Measurements from ENCODE around the gene PPP1R36.
"Not testable (repeated sequence)": the region's sequence is repeated elsewhere in the genome, so short reads cannot be mapped to it uniquely, and the experiment has no call there.

The PPP1R36 gene

DNA sequence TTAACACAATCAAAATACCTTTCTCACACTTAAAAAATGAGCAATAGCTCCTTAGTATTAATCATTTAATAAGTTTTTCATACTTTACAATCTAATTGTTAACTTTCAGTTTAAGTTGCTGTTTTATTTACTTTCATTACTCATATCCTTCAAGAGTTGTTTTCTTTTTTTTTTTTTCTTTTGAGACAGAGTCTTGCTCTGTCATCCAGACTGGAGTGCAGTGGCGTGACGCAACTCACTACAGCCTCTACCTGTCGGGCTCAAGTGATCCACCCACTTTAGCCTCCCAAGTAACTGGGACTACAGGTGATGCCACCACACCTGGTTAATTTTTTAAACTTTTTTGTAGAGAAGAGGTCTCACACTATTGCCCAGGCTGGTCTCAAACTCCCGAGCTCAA is 29.1 kb upstream of the PPP1R36 start:
- no peak for DNase-seq (ENCODE audit: low spot score)

DNA sequence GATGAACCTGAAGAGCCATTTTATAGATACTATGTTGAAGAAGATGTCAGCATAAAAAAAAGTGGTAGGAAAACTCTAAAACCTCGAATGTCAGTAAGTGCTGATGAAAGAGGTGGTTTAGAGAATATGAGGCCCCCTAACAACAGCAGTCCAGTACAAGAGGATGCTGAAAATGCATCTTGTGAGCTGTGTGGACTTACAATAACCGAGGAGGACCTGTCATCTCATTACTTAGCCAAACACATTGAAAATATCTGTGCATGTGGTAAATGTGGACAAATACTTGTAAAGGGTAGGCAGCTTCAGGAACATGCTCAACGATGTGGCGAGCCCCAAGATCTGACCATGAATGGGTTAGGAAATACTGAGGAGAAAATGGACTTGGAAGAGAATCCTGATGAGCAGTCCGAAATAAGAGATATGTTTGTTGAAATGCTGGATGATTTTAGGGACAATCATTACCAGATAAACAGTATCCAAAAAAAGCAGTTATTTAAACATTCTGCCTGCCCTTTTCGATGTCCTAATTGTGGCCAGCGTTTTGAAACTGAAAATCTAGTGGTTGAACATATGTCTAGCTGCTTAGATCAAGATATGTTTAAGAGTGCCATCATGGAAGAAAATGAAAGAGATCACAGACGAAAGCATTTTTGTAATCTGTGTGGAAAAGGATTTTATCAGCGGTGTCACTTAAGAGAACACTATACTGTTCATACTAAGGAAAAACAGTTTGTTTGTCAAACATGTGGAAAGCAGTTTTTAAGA is 27.0 kb upstream of the PPP1R36 start:
- DNase-seq (ENCODE audit: low spot score), result no peak

DNA sequence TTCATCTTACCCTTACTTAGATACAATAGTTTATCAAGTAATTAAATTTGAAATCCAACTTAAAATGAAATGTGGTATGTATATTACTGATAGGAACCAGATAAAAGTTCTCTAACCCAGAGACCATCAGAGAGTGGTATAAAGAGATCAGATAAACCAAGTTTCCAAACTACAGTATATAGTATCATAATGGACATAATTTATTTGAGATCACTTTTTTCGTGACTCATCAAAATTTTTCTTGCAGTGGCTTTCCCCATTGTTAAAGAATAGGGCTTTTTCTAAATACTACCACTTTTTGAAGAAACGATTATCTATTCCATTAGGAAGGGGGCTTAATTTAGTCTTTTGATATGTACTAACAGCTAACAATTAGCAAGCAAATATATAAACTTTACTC is 24.4 kb upstream of the PPP1R36 start:
- no peak for DNase-seq (ENCODE audit: low spot score)

DNA sequence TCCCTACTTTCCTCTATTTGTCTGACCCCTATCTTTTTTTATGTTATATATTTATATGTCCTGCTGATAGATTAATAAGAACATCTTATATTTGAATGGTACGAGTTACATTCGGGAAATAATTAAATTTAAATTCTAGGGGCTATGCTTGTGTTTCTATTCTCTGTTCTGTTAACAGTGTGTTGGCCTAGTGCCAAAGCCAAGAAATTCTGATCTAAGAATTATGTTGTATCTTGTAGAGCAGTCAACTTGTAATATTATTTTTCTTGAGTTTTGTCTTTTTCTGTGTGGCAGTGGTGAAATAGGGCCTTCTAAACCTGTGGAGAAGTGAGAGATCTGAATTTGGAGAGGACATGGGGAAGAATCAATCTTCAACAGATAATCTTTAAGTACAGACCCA is 18.2 kb upstream of the PPP1R36 start:
- no peak for DNase-seq (ENCODE audit: low spot score)

DNA sequence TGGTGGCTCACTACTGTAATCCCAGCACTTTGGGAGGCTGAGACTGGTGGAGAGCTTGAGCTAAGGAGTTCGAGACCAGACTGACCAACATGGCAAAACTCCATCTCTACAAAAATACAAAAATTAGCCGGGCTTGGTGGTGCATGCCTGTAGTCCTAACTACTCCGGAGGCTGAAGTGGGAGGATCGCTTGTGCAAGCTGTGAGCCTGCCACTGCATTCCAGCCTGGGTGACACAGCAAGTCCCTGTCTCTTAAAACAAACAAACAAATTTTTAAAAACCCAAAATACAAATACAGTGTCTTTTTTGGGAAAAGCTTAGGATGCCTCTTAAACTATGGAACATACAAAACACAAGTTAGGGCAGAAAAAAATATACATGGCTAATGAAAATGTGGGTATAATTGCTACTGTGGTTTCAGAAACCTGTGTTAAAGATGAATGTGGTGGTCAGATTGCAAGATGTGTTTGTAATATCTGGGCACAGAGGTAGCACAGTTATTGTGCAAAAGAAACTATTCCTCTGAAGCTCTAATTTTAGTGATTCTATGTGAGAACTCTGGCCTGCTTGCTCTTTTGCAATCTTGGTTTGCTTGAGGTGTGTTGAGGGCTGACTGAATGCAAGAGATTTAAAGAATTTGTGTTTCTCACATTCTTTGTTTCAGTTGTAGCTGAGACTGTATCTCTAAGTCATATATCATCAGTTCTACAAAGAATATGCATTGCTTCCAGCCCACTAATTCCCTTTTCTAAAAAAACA is 13.1 kb upstream of the PPP1R36 start:
- DNase-seq (ENCODE audit: low spot score), result no peak

DNA sequence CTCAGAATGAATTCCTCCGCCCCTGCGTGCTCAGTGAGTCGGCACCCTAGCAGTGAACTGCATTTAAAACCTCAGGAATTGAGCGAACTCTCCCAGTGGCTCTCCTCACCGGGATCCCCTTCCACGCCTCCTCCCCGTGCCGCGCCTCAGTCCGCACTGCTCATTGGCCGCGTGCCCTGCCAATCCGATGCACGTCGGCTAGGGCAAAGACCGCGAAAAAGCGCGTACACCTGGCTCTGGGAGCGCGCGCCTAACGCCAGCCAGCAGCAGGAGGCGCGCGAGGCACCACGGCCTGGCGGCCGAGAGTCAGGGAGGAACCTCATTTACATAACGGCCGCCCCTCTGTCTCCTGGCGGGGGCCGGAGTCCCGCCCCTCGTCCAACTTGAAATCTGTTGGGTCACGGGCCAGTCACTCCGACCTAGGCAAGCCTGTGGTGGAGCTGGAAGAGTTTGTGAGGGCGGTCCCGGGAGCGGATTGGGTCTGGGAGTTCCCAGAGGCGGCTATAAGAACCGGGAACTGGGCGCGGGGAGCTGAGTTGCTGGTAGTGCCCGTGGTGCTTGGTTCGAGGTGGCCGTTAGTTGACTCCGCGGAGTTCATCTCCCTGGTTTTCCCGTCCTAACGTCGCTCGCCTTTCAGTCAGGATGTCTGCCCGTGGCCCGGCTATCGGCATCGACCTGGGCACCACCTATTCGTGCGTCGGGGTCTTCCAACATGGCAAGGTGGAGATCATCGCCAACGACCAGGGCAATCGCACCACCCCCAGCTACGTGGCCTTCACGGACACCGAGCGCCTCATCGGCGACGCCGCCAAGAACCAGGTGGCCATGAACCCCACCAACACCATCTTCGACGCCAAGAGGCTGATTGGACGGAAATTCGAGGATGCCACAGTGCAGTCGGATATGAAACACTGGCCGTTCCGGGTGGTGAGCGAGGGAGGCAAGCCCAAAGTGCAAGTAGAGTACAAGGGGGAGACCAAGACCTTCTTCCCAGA is 9.3 kb upstream of the PPP1R36 start, which contains the start of gene HSPA2:
HSPA2 (plus strand) TSS at position 534 of the 995 bp plus-strand sequence; CDS start at position 643, 109 bp downstream.
- peak; percentile 93 for DNase-seq (ENCODE audit: low spot score)

DNA sequence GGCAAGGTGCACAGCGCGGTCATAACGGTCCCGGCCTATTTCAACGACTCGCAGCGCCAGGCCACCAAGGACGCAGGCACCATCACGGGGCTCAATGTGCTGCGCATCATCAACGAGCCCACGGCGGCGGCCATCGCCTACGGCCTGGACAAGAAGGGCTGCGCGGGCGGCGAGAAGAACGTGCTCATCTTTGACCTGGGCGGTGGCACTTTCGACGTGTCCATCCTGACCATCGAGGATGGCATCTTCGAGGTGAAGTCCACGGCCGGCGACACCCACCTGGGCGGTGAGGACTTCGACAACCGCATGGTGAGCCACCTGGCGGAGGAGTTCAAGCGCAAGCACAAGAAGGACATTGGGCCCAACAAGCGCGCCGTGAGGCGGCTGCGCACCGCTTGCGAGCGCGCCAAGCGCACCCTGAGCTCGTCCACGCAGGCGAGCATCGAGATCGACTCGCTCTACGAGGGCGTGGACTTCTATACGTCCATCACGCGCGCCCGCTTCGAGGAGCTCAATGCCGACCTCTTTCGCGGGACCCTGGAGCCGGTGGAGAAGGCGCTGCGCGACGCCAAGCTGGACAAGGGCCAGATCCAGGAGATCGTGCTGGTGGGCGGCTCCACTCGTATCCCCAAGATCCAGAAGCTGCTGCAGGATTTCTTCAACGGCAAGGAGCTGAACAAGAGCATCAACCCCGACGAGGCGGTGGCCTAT is 8.3 kb upstream of the PPP1R36 start:
- no peak for DNase-seq (ENCODE audit: low spot score)

DNA sequence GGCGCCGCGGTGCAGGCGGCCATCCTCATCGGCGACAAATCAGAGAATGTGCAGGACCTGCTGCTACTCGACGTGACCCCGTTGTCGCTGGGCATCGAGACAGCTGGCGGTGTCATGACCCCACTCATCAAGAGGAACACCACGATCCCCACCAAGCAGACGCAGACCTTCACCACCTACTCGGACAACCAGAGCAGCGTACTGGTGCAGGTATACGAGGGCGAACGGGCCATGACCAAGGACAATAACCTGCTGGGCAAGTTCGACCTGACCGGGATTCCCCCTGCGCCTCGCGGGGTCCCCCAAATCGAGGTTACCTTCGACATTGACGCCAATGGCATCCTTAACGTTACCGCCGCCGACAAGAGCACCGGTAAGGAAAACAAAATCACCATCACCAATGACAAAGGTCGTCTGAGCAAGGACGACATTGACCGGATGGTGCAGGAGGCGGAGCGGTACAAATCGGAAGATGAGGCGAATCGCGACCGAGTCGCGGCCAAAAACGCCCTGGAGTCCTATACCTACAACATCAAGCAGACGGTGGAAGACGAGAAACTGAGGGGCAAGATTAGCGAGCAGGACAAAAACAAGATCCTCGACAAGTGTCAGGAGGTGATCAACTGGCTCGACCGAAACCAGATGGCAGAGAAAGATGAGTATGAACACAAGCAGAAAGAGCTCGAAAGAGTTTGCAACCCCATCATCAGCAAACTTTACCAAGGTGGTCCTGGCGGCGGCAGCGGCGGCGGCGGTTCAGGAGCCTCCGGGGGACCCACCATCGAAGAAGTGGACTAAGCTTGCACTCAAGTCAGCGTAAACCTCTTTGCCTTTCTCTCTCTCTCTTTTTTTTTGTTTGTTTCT is 7.6 kb upstream of the PPP1R36 start:
- no peak for DNase-seq (ENCODE audit: low spot score)

DNA sequence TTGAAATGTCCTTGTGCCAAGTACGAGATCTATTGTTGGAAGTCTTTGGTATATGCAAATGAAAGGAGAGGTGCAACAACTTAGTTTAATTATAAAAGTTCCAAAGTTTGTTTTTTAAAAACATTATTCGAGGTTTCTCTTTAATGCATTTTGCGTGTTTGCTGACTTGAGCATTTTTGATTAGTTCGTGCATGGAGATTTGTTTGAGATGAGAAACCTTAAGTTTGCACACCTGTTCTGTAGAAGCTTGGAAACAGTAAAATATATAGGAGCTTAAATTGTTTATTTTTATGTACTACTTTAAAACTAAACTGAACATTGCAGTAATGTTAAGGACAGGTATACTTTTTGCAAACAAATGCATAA is 6.9 kb upstream of the PPP1R36 start:
- DNase-seq (ENCODE audit: low spot score), result no peak

DNA sequence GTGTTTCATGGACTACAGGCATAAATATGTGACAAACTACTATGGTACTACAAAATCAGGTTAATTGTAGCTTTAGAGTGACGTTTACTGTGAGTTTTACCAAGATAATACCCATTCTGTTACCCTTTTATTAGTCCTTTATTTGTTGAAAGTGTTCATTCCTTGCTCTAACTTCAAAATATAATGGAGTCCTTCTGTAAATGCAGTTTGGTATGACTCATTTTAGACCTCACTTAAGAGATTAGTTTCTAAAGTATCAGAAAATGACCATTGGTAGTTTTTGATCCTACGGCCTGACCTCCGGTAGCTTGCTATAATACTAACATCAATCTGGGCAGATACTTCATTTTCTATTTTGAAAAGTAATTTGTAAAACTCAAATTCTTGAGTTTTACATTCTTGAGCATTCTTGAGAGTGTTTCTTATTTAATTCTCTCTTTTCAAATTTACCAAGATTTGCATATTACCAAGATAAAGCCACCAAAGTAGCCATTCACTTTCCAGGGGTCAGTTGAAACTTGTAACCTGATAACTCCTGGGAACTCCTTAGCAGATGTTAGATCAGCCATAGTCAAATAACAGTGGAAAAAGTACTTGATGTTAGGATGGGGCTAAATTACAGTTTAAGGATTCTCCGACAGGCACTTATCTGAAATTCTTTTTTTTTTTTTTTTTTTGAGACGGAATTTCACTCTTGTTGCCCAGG is 5.0 kb upstream of the PPP1R36 start:
- no peak for DNase-seq (ENCODE audit: low spot score)

DNA sequence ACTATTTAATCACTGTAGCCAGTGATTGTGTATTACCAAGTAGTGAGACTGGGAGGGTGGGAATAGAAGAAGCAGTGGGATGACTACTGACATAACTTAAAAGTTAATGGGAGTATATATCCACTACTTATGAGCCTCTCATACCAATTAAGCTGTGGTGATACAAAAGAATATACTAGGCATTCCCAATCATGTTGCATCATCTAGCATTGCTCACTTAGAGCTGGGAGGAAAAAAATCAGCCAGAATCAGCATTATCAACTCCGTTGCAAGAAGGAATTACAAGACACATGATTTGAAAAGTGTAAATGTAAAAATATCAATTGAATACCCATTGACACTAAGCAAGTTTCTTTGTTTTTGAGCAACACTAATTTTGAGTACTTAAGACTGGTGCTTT is 745 bp upstream of the PPP1R36 start:
- DNase-seq (ENCODE audit: low spot score), result no peak

DNA sequence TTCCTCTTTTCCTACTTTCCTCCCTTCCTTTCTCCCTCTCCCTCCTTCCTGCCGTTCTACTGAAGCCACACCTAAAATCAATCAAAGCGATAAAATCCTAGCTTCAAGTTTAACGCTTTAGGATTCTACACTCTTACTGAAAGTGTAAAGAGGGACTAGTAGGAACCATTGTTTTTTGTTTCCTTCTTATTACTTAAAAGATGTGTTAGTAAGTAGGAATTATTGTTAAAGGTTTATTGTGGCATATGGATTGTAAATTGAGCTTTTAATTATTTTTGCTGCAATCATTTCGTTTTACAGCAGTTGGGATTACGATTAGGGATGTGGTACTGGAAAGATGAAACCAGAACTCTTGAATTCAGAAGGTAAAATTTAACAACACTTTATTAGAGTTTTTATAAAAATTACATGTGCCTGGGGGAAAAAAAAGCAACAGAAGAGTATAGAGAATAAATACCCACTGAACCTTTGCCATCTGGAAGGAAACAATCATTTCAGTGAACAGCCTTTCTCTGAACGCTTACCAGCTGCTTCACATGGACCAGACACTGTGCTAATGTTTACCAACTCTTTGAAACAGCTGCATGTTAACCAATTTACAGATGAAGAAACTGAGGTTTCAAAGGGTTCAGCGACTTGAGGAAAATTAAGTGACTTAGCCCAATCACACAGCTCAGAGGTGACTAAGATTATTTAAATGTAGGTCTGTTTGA is 1.0 kb downstream of the PPP1R36 start:
- DNase-seq (ENCODE audit: low spot score), result no peak

DNA sequence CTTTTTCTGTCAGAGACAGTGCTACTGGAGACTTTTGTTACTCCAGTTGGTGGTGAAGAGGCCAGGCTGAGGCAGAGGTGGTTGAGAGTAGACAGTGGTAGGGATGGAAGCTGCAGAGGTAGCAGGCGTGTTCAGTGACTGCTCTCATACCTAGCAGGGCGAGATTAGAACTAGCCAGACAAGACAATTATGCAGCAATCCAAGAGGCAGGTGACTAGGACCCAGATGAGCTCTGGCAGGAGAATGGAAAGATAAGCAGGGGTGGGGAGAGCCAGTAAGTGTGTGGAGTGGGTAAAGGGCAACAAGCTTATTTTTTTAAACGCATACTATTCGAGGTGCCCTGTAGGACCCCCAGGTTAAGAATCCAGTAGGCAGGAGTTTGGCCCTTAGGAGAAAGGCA is 4.8 kb downstream of the PPP1R36 start:
- no peak for DNase-seq (ENCODE audit: low spot score)

DNA sequence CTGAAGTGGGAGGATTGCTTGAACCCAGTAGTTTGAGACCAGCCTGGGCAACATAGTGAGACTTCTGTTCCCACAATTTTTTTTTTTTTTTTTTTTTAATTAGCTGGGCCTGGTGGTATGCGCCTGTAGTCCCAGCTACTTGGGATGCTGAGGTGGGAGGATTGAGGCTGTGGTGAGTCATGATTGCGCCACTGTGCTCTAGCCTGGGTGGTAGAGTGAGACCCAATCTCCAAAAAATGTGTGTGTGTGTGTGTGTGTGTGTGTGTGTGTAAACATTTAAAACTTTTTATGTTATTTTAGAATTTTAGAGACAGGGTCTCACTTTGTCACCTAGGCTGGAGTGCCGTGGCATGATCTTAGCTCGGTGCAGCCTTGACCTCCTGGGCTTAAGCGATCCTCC is 6.8 kb downstream of the PPP1R36 start:
- no peak for DNase-seq (ENCODE audit: low spot score)

DNA sequence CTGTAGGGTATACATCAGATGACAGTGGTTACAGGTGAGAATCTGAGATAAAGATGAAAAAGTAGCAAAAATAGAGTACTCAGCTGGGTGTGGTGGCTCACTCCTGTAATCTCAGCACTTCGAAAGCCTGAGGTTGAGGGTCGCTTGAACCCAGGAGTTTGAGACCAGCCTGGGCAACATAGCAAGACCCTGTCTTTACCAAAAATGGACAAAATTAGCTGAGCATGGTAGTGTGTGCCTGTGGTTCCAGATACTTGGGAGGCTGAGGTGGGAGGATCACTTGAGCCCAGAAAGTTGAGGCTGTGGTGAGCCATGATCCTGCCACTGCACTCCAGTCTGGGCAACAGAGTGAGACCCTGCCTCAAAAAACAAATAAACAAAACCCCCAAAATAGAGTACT is 8.5 kb downstream of the PPP1R36 start:
- DNase-seq (ENCODE audit: low spot score), result not testable (repeated sequence)

DNA sequence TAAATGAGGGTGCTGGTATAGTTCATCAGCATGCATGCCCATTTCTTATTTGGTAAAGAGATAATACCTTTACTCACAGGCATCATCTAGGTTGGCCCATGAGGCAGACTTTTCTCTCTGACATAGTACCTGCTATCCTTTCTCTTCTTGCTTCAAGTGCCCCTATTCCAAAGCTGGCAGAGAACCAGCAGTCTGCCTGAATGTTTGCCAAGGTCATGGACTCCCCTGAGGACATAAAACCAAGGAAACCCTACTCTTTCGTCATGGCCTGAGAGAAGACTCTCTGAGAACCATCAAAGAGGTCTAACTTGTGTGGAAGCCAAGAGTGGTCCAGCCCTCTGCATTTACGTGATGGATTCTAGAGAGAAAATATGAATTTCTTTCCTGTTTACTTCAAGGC is 11.9 kb downstream of the PPP1R36 start:
- DNase-seq (ENCODE audit: low spot score), result no peak

DNA sequence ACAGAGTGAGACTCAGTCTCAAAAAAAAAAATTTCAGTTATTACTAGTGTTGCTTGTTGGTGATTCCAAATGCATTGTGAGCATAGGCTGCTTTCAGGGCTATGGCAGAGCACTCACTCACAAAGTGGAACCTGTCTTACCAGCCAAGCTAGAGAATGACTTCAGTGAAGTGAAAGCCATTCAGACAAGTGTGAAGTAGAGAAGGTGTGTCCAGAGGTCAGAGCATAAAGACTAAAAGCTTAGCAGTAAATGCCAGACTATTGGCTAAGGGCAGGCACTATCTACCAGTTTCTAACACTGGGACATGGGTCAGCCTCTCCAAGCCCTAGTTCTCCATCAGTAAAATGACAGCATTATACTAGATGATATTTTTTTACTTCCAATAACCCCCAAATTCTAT is 12.7 kb downstream of the PPP1R36 start:
- DNase-seq (ENCODE audit: low spot score), result no peak

DNA sequence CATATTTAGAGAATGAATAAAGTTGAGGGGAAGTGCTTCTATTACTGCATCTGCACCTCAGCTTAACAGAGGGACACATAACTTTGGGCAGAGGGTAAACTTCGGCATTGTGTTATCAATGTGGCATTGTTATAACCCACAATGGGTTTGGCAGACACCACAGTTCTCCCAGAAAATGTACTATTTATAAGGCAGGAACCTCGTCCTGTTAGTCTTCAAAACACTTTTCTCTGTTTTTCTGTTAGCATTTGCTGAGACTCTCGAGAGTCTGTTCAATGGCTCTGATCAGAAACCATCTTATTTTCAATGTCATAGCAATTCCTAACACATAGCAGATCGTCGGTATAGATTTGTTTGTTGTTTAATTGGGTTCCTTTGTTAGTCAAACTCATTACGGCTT is 13.9 kb downstream of the PPP1R36 start:
- DNase-seq (ENCODE audit: low spot score), result no peak

DNA sequence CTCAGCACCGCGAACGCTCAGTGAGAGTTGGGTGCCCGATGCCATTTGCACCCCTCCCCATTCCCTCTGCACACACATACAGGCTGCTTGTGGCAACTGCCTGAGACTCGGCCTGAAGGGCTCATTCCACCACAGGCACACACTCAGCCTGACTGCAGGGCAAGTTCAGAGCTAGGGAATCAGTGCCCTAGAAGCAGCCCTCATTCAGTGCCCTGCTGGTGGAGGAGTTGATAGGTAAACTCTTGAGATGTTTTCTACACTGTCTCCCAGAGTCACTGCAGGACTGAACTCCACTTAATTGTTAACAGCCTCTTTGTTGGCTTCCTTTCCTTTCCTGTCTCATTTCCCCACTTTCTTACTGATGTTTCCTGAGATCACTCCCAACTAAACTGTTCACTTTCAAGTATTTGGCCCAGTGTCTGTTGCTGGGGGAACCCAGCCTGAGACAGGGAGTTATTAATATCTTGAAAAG is 16.9 kb downstream of the PPP1R36 start:
- DNase-seq (ENCODE audit: low spot score), result no peak

Data from iPS-NIHi11 (cell line).